Fibroblast of pulmonary artery (primary cell): Measurements from ENCODE around the gene KLF12.

Source experiments
- DNase-seq: peaks from one replicate; pipeline ENCODE4 v3.0.0-alpha.2; 2010; ENCODE audit warnings: low read depth
- H3K4me3 ChIP-seq: replicated peaks from 2 replicates; pipeline ENCODE4 v1.5.1; 2011; ENCODE audit warnings: low read depth, mild to moderate bottlenecking, control low read depth, low read length, moderate library complexity
- CTCF ChIP-seq: IDR thresholded peaks from 2 replicates; pipeline ENCODE4 v1.5.1; 2011; ENCODE audit warnings: mild to moderate bottlenecking, control low read depth, low read length, inconsistent platforms; ENCODE audit errors: missing control alignments

The KLF12 gene

DNA sequence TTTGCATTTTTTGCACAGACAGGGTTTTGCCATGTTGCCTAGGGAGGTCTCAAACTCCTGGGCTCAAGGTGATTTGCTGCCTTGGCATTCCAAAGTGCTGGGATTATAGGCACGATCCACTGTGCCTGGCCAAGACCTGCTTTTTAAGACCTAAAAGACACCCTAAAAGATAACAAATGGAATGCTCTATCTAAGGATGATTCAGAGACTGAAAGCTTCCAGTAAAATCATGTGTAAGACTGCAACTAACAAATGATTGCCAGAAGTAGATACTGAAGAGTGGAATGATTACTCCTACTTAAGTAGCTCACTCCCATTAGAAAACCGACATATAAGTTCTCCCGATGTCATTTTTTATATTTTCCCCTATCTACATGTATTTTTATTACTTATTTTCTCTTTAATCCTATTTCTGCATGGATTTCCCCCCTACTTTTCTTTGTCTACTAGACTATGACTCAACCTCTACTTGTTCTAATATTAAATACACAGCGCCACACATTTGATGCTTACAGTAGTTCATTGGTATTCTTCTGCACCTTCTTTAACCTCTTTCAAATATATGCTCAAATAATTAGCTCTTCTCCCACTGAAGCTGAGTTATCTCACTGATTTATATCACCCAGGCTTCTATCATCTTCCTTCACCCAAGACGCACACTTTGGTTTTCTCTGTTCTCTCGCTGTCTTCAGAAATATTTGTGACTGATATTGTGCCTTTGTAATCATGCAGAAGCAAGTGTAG, 32.2 kb upstream of the KLF12 start:
- no peak for DNase-seq
- H3K4me3 ChIP-seq: no peak overlapping the region
- no peak for TF ChIP-seq CTCF

DNA sequence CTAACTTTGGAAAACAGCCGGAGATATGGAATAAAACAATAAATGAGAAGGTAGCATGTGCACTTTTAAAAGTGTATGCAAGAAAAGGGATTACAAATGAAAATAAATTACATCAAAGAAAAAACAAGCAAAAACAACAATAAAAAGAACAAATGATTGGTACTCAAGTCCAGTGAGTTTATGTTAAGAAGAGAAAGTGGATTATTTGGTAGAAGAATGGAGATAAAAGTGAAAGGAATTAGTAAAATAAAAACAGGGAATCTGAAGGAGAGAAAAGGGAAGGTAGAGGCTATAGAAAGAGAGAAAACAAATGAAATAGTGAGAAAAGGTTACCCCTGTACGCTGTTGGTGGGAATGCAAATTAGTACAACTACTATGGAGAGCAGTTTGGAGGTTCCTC, 28.6 kb upstream of the KLF12 start:
- no peak overlapping the region for H3K4me3 ChIP-seq
- DNase-seq: no peak
- no peak for TF ChIP-seq CTCF

DNA sequence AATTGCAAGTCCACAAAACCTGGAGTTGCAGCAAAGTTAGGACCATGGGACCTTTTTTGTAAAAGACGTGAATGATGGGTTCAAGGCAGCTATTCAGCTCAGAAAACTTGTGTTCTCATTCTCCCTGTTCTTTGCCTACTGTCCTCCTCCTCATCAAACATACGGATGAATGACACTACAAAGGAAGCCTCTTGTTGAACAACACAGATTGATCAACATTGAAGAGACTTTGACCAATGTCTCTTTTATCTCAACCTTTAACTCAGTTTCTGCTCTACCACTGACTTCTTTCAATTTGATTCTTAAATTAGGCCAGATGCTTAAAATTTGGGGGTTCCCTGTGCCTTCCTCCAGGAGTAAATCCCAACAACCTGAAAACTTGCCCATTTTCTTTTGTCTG, 27.9 kb upstream of the KLF12 start:
- no peak overlapping the region for H3K4me3 ChIP-seq
- no peak for DNase-seq
- no peak for TF ChIP-seq CTCF

- no peak overlapping the region for H3K4me3 ChIP-seq
- TF ChIP-seq CTCF: no peak
- DNase-seq: no peak
Measured at GRCh38 chr13:74158571-74159352, 24.6 kb upstream of the KLF12 start.

GRCh38 chr13:74158028-74158427, 23.8 kb upstream of the KLF12 start:
- TF ChIP-seq CTCF: no peak
- DNase-seq: peak; percentile 22
- H3K4me3 ChIP-seq: no peak overlapping the region

DNA sequence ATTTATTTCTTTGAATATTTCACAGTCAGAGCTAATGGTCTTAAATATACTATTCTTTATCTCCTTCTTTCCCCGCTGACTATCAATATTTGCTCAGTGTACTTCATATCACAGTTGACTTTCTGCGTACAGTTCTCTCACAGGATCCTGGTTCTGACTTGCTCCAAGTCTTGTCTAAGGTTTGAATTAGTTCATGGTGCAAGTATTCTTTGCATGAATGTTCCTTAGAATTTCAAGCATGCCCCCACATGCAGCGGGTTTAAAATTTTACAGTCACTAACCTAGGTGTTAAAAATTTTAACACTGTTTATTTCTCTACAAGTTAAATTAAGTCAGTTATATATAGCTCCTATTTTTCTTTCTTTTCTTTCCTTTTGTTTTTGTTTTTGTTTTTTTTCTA, 20.8 kb upstream of the KLF12 start:
- no peak for DNase-seq
- TF ChIP-seq CTCF: no peak
- H3K4me3 ChIP-seq: no peak overlapping the region

DNA sequence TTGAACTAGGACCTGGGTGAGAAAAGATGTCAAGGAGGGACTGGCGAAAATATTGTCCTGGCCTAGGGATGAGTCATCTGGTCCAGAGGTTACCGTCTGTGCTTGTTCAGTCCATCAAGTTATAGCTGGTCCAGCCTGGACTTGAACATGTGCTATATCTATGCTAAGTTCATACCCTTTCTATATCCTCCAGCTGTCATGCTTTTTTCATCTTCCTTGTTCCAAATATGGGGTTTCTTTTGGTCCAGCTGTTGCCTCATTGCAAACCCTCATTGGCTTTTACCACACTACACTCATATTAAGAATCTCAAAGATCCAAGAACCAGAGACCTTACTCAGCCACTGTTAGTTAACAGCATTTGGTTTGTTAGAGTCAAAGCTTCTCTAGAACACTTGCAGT, 19.1 kb upstream of the KLF12 start:
- DNase-seq: no peak
- TF ChIP-seq CTCF: no peak
- H3K4me3 ChIP-seq: no peak overlapping the region
